ENCODE data around the gene ILKAP. TPM values are rescaled to one million over a fixed set of nuclear protein-coding genes. Genes with fewer than 3 reads are reported as not detected.

ILKAP gene
- polyA plus RNA-seq, 4 donors = 38.8 to 60.8 (median 47.8) TPM

DNA sequence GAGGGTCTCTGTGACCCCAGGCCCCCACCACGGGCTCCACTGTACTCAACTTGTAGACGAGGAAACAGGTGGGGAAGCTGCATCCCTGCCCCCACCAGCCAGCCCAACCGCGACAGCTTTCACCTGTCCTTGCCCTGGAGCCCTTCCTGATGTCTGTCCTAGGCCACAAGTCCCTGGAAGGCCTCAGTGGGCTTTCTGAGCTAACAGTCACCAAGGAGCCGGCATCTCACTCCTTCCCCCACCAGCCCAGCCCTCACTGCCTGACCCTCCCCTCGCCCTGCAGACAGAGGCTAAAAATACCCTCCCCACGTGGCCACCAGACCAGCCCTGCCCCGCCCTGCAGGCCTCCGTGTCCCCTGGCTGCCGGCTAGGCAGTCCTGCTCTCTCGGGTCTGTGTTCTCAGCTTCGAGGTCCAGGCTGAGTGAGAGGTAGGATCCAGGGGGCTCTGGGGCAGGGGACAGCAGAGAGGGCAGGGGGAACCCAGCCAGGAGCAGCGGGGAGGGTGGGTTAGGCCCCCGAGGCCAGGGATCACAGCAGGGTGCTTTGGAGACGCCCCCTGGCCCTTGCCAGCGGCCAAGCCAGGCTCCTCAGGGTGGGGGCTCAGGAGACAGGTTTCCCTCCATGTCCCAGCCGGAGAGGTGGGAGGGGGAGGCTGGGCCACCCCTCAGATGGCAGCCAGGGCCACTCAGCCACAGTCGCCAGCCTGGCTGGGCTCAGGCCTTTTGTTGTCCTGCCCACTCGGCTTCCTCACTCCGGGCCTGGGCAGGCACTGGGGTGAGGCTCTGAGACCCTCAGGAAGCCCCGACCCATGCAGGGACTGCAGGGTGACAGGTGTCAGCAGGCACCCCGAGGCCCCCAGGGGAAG, 64.9 kb downstream of the ILKAP start, which contains the start of gene KLHL30:
KLHL30 (plus strand) TSS at position 338 of the 865 bp plus-strand sequence. CDS start 2,087 bp downstream, outside the sequence.
- no peak for DNase-seq (ENCODE audit: low read depth in 4 of 4, low spot score in 2 of 4)

DNA sequence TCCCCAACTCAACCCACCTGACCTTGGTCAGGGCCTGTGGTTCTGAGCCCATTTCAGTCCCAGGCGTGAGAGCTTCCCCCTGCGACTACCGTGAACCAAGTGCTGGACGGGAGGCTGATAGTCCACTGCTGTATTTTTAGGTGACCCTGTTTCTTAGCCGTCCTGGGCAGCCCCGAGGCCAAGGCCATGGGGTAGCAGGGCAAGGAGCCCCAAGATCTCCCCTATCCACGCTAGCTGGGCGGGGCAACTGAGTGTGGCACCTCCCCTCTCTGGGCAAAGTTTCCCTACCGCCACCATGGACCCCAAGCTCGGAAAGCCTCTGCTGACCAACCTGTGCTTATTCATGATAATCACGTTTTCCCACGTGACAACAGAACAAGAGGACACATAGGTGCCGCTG, 65.6 kb downstream of the ILKAP start:
- no peak for DNase-seq (ENCODE audit: low read depth in 4 of 4, low spot score in 2 of 4)

DNA sequence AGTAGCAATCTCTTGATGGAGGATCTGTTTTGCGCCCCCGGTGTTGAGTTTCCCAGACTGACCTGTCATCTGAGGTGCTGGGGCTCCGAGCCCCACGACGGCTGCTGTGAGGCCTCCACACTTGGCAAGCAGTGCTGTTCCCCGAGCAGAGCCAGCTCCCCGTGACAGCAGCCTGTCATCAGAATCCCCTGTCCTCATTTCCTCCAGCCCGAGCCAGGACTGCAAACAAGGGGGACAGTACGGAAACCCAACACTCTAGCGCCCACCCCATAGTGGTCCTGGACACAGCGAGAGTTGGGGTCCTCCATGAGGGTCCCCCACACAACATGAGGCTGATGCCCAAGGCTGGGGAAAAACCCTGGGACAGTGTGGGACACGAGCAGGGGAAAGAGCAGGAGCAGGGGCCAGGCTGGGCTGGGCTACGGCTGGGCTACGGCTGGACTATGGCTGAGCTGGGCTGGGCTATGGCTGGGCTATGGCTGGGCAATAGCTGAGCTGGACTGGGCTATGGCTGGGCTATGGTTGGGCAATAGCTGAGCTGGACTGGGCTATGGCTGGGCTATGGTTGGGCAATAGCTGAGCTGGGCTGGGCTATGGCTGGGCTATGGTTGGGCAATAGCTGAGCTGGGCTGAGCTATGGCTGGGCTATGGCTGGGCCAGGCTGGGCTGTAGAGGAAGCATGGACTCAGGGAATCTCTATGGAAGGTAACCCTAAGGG, 66.5 kb downstream of the ILKAP start:
- no peak for DNase-seq (ENCODE audit: low read depth in 4 of 4, low spot score in 2 of 4)

DNA sequence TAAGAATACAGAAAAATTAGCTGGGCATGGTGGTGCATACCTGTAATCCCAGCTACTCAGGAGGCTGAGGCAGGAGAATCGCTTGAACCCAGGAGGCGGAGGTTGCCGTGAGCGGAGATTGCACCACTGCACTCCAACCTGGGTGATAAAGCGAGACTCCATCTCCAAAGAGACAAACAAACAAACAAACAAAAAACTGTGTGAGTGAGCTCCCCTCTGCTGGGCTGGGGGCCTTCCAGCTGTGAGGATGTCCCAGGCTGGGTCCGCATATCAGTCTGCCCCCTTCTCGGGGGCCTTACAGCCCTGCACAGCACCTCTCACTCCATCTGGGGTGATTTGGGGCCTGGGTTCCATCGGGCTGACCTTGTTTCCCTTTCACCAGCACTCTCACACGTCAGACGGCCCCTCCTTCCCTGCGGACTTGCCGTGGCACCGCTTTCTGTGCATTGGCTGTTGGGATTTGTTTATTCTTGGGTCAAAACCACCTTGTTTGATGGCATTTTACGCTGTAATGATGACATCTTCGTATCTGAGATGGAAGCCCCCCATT, 67.8 kb downstream of the ILKAP start:
- no peak for DNase-seq (ENCODE audit: low read depth in 4 of 4, low spot score in 2 of 4)

DNA sequence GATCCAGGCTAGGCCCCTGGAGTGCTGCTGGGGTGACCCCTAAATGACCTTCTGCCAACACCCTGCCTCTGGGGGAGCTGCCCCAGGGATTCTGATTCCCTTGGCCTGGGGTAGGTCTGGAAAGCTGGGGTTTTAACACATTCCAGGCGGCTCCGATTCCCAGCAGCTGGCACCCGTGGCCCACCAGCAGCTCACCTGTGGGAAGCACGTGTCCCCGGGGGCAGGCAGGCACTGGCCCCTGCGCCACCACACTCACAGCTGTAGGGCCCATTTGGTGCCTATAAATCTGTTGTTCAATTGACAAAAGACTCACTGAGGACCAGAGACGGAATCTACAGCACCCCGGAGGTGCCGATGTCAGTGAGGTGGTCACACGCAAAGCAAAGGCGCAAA, 69.1 kb downstream of the ILKAP start:
- no peak for DNase-seq (ENCODE audit: low read depth in 4 of 4, low spot score in 2 of 4)

DNA sequence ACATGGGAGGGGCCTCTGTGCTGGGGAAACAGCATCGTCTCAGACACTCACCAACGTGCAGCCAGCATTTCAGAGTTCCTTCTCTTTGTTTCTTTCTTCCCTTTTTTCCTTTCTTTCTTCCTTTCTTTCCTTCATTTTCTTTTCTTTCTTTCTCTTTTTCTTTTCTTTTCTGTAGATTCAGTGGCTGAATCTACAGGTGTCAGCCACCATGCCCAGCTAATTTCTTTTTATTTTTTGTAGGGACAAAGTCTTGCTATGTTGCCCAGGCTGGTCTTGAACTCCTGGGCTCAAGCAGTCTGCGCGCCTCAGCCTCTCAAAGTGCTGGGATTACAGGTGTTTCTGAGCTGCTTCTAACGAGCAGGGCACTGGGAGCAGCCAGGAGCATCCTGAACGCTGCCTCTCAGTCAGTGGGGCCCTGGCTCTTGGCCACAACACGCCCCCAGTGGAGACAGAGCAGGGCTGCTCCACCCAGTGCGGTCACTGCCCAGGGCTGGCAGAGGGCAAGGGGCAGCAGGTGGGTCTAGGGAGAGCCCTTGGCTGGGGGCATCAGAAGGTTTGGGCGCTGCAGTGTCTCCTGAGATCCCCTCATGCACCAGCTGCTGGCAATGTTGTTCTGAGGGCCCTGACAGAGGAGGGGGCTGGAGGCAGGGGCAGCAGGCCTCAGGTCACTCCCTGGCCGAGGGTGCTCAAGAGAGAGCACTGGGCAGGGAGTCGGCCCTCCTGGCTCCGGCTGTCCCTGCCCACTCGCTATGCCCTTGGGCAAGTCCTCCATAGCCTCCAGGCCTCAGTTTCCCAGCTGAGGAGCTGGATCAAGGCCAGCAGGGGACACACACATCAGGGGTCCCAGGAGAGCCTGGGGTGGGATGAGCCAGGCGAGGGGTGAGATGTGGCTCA, 69.7 kb downstream of the ILKAP start:
- DNase-seq (ENCODE audit: low read depth in 4 of 4, low spot score in 2 of 4) = no peak

DNA sequence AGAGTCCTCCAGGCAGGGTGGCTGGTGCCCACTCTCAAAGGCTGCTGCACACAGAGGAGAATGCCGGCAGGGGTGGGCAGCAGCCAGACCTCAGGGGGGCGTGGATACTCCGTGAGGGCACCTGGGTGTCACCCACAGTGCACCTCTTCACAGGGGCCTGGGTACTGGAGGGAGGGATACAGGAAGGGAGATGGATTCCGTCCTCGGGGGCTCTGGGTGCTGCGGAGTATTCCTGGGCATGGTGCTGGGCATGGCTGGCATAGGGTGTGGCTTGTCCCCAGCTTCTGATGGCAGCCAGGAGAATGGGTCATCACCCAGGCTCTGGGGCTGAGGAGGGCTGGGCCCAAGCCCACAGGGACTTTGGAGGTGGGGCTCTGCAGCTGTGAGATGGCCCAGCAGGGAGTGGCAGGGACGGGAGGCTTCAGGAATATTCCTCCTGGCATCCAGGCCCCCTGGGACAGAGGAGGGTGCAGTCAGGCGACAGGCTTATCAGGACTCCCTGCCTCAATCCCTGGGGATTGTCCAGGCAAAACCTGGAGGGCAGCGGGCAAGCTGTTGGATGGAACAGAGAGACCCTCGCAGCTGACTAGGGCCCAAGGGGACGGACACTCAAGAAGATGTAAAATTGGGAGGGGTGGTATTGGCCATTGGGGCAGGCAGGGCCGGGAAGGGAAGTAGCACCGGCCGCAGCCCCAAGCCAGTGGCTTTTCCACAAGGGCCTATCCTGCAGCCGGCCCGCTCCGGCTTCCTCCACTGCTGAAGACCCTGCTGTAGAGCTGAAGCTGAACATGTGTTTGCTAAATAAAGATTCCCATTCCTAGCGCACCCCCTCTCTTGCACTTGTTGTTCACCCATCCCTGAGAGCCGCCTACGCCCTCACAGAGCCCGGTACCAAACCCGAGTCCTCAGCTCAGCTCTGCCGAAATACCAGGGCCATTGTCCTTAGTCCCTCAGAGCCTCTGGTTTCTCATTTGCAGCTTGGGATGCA, 70.7 kb downstream of the ILKAP start:
- no peak for DNase-seq (ENCODE audit: low read depth in 4 of 4, low spot score in 2 of 4)

DNA sequence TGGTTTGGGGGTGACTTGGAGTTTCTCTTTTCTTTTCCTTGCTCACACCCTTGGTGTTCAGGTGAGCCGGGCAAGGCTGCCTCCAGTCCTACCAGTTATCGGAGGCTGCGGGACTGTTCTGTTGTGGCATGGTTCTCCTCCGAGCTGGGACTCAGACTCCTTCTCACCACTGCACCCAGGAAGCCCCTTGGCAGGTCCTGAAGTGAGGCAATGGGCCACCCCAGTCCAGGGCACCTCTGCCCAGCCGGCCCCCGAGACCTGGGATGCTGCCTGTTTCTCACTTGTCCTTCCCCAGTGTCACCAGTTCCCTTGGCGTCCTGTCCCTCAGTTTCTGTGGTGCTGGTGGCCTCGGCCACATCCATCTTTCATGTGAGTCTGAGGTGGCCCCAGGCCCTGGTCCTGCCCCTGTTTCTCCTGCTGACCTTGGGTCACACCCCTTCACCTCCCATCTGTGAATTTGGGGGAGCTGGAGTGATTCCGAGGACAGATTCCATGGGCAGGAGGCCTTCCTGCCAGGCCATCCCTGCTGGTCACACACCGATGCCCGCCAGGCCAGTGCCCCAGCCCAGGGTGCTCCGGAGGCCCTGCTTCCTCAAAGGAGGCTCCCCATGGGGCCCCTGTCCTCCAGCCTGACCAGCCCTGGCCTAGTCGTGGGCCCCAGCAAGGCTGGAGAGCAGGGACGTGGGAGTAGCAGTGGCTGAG, 71.6 kb downstream of the ILKAP start:
- no peak for DNase-seq (ENCODE audit: low read depth in 4 of 4, low spot score in 2 of 4)

DNA sequence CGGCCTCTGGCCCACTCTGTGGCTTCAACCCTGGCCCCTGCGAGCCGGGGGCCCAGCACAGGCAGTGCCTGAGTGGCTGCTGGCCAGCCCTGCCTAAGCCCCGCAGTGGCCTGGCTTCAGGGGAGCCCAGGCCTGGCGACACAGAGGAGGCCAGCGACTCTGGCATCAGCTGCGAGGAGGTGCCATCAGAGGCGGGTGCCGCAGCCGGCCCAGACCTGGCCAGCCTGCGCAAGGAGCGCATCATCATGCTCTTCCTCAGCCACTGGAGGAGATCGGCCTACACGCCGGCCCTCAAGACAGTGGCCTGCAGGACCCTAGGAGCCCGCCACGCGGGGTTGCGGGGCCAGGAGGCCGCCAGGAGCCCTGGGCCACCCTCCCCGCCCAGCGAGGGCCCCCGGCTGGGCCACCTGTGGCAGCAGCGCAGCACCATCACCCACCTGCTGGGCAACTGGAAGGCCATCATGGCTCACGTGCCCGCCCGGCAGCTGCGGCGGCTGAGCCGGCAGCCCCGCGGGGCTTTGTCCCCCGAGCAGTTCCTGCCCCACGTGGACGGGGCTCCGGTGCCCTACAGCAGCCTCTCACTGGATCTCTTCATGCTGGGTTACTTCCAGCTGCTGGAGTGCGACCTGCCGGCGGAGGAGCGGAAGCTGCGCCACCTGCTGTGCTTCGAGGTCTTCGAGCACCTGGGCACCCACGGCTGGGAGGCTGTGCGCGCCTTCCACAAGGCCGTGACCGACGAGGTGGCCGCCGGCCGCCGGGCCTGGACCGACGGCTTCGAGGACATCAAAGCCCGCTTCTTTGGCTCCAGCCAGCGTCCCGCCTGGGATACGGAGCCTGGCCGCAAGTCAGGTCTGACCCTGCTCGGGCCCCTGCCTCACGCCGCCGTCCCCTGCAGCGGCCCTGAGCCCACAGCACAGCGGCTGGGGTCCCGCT, 72.5 kb downstream of the ILKAP start:
- no peak for DNase-seq (ENCODE audit: low read depth in 4 of 4, low spot score in 2 of 4)

DNA sequence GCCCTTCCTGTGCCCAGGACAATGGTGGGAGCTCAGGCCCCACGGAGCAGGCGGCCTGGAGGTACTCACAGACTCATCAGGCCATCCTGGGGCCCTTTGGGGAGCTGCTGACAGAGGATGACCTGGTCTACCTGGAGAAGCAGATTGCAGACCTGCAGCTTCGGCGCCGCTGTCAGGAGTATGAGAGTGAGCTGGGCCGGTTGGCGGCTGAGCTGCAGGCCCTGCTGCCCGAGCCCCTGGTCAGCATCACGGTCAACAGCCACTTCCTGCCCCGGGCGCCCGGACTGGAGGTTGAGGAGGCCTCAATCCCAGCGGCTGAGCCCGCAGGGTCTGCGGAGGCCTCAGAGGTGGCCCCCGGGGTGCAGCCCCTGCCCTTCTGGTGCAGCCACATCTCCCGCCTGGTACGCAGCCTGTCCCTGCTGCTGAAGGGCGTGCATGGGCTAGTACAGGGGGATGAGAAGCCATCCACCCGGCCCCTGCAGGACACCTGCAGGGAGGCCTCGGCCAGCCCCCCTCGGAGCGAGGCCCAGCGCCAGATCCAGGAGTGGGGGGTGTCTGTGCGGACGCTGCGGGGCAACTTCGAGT, 73.3 kb downstream of the ILKAP start:
- no peak for DNase-seq (ENCODE audit: low read depth in 4 of 4, low spot score in 2 of 4)

DNA sequence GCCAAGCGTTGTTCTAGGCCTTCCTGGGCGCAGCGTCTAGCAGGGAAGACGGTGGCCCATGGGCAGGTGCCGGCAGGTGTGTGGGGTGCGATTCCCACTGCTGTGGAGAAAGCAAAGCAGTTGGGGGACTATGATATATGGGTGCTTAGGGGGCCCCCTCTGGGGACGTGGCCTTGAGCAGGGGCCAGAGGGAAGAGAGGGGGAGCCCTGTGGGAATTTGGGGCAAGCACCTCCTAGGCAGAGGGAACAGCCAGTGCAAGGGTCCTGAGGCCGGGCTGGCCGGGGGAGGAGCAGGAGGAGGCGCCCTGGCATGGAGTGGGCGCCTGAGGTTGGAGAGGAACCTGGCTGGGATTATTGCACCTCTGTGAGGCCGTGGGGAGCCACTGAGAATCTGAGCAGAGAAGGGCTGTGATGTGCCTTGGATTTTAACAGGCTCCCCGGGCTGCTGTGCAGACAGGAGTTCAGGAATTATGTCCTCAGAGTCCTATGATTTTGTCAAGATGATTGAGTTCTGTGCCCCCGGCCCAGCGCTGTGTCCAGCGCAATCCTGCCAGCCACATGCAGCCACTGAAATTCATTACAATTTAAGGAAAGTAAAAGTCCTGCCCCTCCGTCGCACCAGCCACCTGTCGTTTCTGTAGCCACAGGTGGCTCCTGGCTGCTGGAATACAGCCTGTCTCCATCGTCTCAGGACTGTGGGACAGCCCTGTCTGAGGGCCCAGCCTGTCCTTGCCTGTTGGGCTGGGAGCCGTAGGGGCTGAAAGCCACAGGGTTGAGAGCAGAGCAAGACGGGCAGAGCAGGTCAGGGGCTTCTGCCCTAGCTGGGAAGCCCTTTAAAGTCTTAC, 74.1 kb downstream of the ILKAP start:
- DNase-seq (ENCODE audit: low read depth in 4 of 4, low spot score in 2 of 4) = no peak

DNA sequence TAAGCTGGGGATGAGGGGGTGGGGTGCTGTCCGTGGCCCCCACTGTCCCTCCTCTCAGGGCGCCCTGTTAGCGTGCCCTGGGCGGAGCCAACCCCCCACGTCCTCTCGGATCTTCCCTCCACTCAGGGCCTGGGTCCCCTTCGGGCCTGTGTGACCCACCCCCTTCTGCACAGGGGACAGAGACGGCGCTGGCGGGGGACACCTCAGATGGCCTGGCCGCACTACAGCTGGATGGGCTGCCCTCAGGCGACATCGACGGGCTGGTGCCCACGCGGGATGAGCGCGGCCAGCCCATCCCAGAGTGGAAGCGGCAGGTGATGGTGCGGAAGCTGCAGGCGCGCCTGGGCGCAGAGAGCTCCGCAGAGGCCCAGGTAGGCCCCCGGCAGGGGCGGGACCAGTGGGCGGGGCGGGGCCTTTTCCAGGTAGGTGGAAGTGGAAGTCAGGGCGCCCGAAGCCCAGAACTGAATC, 74.9 kb downstream of the ILKAP start:
- DNase-seq (ENCODE audit: low read depth in 4 of 4, low spot score in 2 of 4) = no peak

DNA sequence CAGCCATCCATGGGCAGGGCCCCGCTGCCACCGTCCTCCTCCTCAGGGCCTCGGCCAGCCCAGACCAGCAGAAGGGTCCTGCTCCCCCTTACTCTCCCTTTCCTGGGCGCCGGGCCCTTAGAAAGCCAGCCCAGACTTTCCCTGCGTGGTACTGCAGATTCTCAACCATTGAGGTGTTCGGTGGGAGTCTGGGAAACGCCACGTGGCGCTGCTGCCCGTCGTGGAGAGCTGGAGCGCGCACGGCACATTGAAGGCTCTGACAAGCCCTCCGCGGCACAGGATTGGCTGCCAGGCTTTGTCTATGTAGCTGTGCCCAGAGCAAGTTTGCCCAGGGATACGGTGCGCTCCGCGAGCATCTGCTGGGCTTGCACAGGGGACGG, 75.4 kb downstream of the ILKAP start:
- DNase-seq (ENCODE audit: low read depth in 4 of 4, low spot score in 2 of 4) = no peak

DNA sequence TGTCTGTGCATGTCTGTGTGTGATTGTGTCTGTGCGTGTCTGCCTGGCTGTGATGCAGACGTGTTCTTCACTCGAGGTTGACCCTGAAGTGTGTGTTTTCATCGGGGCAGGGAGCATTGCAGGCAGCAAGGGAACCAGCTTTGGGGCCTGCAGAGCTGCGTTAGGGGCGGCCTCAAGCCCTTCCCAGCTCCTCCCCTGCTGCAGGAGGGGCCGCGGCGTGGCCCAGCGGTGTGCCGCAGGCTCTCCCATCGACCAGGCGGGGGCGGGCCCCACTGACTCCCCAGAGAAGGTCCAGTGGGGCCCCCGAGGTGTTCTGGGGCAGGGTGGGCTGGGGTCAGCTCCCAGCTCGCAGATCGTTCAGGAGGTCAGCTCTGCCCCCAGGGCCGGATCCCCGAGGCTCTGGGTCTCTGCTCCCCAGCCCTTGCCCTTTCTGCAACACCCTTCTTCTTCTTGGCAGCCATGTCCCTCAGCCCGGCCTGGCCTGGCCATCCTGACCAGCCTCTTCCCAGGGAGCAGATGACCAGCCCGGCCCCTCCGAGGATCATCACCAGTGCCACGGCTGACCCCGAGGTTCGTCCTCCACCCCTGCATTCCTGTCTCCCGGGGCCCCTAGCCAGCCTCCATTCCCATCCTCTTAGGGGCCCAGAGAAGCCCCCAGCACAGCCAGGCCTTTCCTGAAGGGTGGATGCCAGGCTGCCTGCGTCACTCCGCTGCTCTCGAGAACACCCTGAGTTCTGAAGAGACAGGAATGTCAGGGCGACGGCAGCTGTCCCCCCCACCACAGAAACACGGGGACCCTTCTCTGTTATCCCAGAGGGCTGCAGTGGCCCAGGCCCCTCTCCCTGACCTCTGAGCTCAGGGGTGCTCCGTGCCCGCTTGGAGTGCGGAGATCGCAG, 76.1 kb downstream of the ILKAP start:
- peak in 2 of 4 donors; percentile 41 to 53 for DNase-seq (ENCODE audit: low read depth in 4 of 4, low spot score in 2 of 4)

DNA sequence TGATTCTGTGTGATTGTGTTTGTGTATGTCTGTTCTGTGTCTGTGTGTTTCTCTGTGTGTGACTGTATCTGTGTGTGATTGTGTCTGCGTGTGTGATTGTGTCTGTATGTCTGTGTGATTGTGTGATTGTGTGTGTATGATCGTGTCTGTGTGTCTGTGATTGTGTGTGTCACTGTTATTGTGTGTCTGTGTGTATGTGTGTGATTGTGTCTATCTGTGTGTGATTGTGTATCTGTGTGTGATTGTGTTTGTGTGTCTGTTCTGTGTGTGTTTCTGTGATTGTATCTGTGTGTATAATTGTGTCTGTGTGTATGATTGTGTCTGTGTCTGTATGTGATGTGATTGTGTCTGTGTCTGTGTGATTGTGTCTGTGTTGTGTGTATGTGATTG, 76.7 kb downstream of the ILKAP start:
- no peak for DNase-seq (ENCODE audit: low read depth in 4 of 4, low spot score in 2 of 4)

Data from left renal cortex interstitium (tissue), 4 donors.